ENCODE data around the gene PCDHGB4.
"Not testable (repeated sequence)": the region's sequence is repeated elsewhere in the genome, so short reads cannot be mapped to it uniquely, and the experiment has no call there.

PCDHGB4 gene

GRCh38 chr5:141398608-141399007 is 11.1 kb downstream of the PCDHGB4 start:
- no peak for DNase-seq (ENCODE audit: low read depth in 2 of 2)

DNA sequence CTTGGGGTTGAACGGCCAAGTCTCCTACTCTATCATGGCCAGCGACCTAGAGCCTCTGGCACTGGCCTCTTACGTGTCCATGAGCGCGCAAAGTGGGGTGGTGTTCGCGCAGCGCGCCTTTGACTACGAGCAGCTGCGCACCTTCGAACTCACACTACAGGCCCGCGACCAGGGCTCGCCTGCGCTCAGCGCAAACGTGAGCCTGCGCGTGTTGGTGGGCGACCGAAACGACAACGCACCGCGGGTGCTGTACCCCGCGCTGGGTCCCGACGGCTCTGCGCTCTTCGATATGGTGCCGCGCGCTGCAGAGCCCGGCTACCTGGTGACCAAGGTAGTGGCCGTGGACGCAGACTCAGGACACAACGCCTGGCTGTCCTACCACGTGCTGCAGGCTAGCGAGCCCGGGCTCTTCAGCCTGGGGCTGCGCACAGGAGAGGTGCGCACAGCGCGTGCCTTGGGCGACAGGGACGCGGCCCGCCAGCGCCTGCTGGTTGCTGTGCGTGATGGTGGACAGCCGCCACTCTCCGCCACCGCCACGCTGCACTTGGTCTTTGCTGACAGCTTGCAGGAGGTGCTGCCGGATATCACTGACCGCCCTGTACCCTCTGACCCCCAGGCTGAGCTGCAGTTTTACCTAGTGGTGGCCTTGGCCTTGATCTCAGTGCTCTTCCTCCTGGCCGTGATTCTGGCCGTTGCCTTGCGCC is 12.2 kb downstream of the PCDHGB4 start:
- DNase-seq (ENCODE audit: low read depth in 2 of 2) = no peak

DNA sequence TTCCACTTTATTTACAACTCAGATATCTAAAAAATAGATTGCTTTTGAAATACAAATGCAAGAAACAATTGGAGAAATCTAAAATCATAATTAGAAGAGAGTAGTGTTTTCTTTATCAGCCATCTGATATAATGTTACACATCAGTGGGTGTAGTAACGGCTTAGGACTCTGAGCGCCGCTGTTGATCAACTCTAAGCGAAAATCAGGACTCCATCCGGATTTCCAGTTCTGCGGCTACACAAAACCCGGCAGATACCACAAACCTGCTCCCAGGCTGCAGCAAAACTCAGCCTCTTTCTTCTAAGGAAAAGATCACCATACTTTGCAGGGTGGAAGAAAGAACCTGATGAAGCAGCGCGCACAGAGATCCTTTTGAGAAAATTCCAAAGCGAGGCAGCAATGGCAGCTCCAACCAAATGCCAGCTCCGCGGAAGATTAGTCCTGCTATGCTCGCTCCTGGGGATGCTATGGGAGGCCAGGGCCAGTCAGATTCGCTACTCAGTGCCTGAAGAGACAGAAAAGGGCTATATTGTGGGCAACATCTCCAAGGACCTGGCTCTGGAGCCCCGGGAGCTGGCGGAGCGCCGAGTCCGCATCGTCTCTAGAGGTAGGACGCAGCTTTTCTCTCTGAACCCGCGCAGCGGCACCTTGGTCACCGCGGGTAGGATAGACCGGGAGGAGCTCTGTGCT is 15.2 kb downstream of the PCDHGB4 start, which contains the start of gene PCDHGA9:
PCDHGA9 (plus strand) TSS at position 226 of the 691 bp plus-strand sequence; CDS start at position 401, 175 bp downstream.
- DNase-seq (ENCODE audit: low read depth in 2 of 2) = no peak

DNA sequence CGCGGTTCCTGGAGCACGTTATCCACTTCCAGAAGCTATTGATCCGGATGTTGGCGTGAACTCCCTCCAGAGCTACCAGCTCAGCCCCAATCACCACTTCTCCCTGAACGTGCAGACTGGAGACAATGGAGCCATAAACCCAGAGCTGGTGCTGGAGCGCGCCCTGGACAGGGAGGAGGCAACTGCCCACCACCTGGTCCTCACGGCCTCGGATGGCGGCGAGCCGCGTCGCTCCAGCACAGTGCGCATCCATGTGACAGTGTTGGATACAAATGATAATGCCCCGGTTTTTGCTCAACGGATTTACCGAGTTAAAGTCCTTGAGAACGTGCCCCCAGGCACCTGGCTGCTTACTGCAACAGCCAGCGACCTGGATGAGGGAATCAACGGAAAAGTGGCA is 15.9 kb downstream of the PCDHGB4 start:
- no peak for DNase-seq (ENCODE audit: low read depth in 2 of 2)

- not testable (repeated sequence) for DNase-seq (ENCODE audit: low read depth in 2 of 2)
These were observed 20.4 kb downstream of the PCDHGB4 start, which contains the start of gene PCDHGB6 for GRCh38 chr5:141407790-141408505. Gene PCDHGB6 (plus strand): TSS chr5:141408021. CDS start chr5:141408203, 182 bp downstream.

DNA sequence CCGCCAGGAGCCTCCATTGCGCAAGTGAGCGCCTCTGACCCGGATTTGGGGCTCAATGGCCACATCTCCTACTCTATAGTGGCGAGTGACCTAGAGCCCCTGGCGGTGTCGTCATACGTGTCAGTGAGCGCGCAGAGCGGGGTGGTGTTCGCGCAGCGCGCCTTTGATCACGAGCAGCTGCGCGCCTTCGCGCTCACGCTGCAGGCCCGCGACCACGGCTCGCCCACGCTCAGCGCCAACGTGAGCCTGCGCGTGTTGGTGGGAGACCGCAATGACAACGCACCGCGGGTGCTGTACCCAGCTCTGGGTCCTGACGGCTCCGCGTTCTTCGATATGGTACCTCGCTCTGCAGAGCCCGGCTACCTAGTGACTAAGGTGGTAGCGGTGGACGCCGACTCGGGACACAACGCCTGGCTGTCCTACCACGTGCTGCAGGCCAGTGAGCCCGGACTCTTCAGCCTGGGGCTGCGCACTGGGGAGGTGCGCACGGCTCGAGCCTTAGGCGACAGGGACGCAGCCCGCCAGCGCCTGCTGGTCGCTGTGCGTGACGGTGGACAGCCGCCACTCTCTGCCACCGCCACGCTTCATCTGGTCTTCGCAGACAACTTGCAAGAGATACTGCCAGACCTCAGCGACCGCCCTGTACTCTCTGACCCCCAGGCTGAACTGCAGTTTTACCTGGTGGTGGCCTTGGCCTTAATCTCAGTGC is 22.3 kb downstream of the PCDHGB4 start:
- DNase-seq (ENCODE audit: low read depth in 2 of 2) = no peak

DNA sequence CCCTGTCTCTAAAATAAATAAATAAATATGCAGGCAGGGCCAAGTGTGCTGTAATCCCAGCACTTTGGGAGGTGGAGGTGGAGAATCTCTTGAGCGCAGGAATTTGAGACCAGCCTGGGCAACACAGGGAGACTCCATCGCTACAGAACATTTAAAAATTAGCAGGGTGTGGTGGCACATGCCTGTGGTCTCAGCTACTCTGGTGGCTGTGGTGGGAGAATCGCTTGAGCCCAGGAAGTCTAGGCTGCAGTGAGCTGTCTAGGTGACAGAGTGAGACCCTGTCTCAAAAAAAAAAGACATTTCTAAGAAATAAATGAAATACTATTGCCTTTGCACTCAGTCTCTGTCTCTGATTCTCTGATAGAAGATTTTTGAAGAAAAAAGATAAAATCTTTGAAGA is 24.1 kb downstream of the PCDHGB4 start:
- no peak for DNase-seq (ENCODE audit: low read depth in 2 of 2)

DNA sequence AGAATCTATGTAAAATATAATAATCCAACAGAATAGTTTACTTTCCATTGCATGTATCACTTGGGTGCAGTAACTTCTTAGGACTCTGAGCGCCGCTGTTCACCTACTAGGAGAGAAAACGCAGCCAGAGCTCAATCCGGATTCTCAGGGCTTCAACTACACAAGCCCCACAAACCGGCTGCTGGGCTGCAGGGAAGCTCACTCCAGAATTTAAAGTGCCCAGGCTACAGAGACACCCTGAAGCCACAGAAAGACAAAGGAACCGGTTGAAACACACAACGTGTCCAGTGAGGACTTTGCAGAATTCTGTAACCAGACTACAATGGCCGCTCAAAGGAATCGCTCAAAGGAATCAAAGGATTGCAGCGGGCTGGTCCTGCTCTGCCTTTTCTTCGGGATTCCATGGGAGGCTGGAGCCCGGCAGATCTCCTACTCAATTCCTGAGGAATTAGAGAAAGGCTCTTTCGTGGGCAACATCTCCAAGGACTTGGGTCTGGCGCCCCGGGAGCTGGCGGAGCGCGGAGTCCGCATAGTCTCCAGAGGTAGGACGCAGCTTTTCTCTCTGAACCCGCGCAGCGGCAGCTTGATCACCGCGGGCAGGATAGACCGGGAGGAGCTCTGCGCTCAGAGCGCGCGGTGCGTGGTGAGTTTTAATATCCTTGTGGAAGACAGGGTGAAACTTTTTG is 25.5 kb downstream of the PCDHGB4 start, which contains the start of gene PCDHGA10:
PCDHGA10 (plus strand) TSS at position 134 of the 686 bp plus-strand sequence; CDS start at position 323, 189 bp downstream.
- DNase-seq (ENCODE audit: low read depth in 2 of 2) = no peak

DNA sequence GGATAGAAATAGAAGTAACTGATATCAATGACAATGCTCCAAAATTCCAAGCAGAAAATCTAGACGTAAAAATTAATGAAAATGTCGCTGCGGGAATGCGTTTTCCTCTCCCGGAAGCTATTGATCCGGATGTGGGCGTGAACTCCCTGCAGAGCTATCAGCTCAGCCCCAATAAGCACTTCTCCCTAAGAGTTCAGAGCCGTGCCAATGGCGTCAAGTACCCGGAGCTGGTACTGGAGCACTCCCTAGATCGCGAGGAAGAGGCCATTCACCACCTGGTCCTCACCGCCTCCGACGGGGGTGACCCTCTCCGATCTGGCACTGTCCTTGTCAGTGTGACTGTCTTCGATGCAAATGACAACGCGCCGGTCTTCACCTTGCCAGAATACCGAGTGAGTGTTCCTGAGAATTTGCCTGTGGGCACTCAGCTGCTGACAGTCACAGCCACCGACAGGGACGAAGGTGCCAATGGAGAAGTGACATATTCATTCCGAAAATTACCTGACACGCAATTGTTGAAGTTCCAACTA is 26.1 kb downstream of the PCDHGB4 start:
- no peak for DNase-seq (ENCODE audit: low read depth in 2 of 2)

DNA sequence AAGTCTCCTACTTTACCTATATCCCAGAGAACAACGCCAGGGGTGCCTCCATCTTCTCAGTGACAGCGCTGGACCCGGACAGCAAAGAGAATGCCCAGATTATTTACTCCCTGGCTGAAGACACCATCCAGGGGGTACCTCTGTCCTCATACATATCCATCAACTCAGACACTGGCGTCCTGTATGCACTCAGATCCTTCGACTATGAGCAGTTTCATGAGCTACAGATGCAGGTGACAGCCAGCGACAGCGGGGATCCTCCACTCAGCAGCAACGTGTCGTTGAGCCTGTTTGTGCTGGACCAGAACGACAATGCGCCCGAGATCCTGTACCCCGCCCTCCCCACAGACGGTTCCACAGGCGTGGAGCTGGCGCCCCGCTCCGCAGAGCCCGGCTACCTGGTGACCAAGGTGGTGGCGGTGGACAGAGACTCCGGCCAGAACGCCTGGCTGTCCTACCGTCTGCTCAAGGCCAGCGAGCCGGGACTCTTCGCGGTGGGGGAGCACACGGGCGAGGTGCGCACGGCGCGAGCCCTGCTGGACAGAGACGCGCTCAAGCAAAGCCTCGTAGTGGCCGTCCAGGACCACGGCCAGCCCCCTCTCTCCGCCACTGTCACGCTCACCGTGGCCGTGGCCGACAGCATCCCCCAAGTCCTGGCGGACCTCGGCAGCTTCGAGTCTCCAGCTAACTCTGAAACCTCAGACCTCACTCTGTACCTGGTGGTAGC is 27.2 kb downstream of the PCDHGB4 start:
- DNase-seq (ENCODE audit: low read depth in 2 of 2) = not testable (repeated sequence)

DNA sequence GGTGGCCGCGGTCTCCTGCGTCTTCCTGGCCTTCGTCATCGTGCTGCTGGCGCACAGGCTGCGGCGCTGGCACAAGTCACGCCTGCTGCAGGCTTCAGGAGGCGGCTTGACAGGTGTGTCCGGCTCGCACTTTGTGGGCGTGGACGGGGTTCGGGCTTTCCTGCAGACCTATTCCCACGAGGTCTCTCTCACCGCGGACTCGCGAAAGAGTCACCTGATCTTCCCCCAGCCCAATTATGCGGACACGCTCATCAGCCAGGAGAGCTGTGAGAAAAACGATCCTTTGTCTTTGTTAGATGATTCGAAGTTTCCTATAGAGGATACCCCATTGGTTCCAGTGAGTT is 27.7 kb downstream of the PCDHGB4 start:
- not testable (repeated sequence) for DNase-seq (ENCODE audit: low read depth in 2 of 2)

DNA sequence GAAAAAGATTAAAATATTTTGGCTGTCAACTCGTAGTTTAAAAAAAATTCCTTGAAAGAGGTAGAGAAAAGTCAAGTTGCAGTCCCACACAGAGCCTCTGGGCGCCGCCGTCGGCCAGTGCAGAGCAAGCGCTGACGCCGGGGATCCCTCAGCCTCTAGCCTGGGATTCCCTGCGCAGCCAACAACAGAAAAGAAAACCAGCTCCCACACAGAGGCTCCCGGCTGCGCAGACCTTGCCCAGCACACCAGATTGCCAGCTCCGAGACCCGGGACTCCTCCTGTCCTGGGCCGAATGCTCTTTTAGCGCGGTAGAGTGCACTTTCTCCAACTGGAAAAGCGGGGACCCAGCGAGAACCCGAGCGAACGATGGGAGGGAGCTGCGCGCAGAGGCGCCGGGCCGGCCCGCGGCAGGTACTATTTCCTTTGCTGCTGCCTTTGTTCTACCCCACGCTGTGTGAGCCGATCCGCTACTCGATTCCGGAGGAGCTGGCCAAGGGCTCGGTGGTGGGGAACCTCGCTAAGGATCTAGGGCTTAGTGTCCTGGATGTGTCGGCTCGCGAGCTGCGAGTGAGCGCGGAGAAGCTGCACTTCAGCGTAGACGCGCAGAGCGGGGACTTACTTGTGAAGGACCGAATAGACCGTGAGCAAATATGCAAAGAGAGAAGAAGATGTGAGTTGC is 30.1 kb downstream of the PCDHGB4 start, which contains the start of gene PCDHGB7:
PCDHGB7 (plus strand) TSS at position 184 of the 679 bp plus-strand sequence; CDS start at position 367, 183 bp downstream.
- not testable (repeated sequence) for DNase-seq (ENCODE audit: low read depth in 2 of 2)

- DNase-seq (ENCODE audit: low read depth in 2 of 2) = no peak
These were observed 31.8 kb downstream of the PCDHGB4 start for GRCh38 chr5:141419074-141419880.

DNA sequence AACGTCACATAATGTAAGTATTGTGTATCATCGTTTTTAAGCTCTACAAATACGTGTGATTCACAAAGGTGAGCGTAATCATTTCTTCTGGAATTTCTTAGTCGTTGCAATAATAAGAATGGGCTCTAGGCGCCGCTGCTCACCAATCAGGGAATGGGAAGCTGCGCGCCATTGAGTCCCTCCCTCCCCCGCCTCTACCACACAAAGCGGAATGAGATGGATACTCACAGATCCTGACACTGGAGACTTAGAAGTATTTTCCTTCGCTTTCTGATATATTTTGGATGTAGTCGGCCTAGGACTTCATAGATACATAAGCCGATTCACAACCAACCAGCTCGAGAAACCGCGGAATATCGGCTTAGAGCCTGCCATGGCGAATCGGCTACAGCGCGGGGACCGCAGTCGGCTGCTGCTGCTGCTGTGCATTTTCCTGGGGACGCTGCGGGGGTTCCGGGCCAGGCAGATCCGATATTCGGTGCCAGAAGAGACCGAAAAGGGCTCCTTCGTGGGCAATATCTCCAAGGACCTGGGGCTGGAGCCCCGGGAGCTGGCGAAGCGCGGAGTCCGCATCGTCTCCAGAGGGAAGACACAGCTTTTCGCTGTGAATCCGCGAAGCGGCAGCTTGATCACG is 33.5 kb downstream of the PCDHGB4 start, which contains the start of gene PCDHGA11:
PCDHGA11 (plus strand) TSS at position 197 of the 634 bp plus-strand sequence; CDS start at position 374, 177 bp downstream.
- no peak for DNase-seq (ENCODE audit: low read depth in 2 of 2)

- no peak for DNase-seq (ENCODE audit: low read depth in 2 of 2)
These were observed 34.0 kb downstream of the PCDHGB4 start for GRCh38 chr5:141421489-141421855.

DNA sequence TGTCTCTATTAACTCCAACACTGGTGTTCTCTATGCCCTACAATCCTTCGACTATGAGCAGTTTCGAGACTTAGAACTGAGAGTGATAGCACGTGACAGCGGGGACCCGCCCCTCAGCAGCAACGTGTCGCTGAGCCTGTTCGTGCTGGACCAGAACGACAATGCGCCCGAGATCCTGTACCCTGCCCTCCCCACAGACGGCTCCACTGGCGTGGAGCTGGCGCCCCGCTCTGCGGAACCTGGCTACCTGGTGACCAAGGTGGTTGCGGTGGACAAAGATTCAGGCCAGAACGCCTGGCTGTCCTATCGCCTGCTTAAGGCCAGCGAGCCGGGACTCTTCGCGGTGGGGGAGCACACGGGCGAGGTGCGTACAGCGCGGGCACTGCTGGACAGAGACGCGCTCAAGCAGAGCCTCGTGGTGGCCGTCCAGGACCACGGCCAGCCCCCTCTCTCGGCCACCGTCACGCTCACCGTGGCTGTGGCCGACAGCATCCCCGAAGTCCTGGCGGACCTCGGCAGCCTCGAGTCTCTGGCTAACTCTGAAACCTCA is 35.3 kb downstream of the PCDHGB4 start:
- no peak for DNase-seq (ENCODE audit: low read depth in 2 of 2)

DNA sequence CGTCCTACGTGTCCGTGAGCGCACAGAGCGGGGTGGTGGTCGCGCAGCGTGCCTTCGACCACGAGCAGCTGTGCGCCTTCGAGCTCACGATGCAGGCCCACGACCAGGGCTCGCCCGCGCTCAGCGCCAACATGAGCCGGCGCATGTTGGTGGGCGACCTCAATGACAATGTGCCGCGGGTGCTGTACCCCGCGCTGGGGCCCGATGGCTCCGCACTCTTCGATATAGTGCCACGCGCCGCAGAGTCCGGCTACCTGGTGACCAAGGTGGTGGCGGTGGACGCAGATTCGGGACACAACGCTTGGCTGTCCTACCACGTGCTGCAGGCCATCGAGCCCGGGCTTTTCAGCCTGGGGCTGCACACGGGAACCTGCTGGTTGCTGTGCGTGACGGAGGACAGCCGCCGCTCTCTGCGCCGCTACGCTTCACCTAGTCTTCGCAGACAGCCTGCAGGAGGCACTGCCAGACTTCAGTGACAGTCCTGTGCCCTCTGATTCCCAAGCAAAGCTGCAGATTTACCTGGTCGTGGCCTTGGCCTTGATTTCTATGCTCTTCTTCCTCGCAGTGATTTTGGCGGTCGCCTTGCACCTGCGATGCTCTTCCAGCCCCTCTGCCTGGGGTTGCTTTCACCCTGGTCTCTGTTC is 40.4 kb downstream of the PCDHGB4 start:
- no peak for DNase-seq (ENCODE audit: low read depth in 2 of 2)

Measured in stimulated activated CD8-positive, alpha-beta memory T cell treated with anti-CD3 and anti-CD28 coated beads, Interleukin-7, amount 100 ng/mL, for 1 hour (primary cell).